ENCODE data around the gene PTPRB. TPM values are rescaled to one million over a fixed set of nuclear protein-coding genes. Genes with fewer than 3 reads are reported as not detected.

Gene PTPRB
- total and polyA plus RNA-seq, 2 of the 4 experiments (the other 2 are of a cell fraction) = 4.1 to 6.5 TPM

DNA sequence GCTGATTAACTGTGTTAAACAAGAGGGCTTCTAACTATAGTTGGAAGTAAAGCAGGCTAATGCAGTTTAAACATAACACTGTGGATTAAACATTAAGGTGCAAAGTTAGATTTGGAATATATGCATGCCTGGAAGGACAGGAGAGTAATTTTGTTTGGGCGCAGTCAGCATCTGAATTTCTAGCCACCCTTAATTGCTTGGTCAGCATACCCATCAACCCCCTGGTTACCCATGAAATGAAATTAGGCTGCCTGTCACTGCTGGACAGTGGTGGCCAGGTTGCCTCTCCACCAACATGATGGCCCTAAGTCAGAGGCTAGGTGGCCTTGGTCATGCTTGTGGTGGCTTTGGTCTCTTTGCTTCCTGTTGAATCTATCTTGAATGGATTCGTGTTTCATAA, 30.0 kb upstream of the PTPRB start:
- H2BK120ac ChIP-seq (ENCODE audit: low read depth, low read length) = no peak overlapping the region
- H4K20me1 ChIP-seq (ENCODE audit: insufficient read depth, low read length) = no peaks in the 10 kb centered on the region
- TF ChIP-seq RFX5 (IDR thresholded peaks at IDR 0.05; ENCODE audit: low read depth, low read length) = no peak
- no peak for TF ChIP-seq CEBPB (IDR thresholded peaks at IDR 0.05; ENCODE audit: low read depth, low read length)
- TF ChIP-seq, protein P1, sequence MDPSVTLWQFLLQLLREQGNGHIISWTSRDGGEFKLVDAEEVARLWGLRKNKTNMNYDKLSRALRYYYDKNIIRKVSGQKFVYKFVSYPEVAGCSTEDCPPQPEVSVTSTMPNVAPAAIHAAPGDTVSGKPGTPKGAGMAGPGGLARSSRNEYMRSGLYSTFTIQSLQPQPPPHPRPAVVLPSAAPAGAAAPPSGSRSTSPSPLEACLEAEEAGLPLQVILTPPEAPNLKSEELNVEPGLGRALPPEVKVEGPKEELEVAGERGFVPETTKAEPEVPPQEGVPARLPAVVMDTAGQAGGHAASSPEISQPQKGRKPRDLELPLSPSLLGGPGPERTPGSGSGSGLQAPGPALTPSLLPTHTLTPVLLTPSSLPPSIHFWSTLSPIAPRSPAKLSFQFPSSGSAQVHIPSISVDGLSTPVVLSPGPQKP (IDR thresholded peaks at IDR 0.05; ENCODE audit: borderline replicate concordance, low read depth, low read length) = no peak
- TF ChIP-seq RAD21 (IDR thresholded peaks at IDR 0.05; ENCODE audit: low read length) = no peak
- no peak for TF ChIP-seq RCOR1 (IDR thresholded peaks at IDR 0.05; ENCODE audit: insufficient replicate concordance, low read length)
- TF ChIP-seq MAFK (IDR thresholded peaks at IDR 0.05; ENCODE audit: low read depth, low read length) = no peak
- no peak for TF ChIP-seq FOS (IDR thresholded peaks at IDR 0.05; ENCODE audit: low read depth, low read length)
- peak overlapping the region; percentile 13 for H2AK9ac ChIP-seq (replicated peaks; ENCODE audit: low read depth, low read length, poor library complexity)
- 71% methylated on average over 1 of the region's 2 CpGs; no CpG with 5 or more reads in 1 of the 2 experiments for WGBS, 2 experiments (ENCODE audit: extremely low coverage in 2 of 2, insufficient read length in 1 of 2)
- H4K91ac ChIP-seq (ENCODE audit: insufficient read depth, low read depth, low read length) = no peak overlapping the region
- H3K36me3 ChIP-seq (ENCODE audit: control insufficient read depth, insufficient read depth, low read length) = no peaks in the 10 kb centered on the region
- no peak overlapping the region for H3K4me2 ChIP-seq (ENCODE audit: low read depth, low read length)
- POLR2A ChIA-PET (ENCODE audit: unreplicated experiment) = no interaction called here
- DNase-seq = no peak
- H3K4me1 ChIP-seq (ENCODE audit: control insufficient read depth, insufficient read depth, low read length) = no peaks in the 10 kb centered on the region
- no peak overlapping the region for H4K5ac ChIP-seq (ENCODE audit: low read depth, low read length)
- no peaks in the 10 kb centered on the region for H3K79me1 ChIP-seq (ENCODE audit: low read depth in 1 of 2, low read length in 2 of 2)
- no peak overlapping the region for H2BK5ac ChIP-seq (ENCODE audit: low read depth, low read length, poor library complexity, severe bottlenecking)
- H3K27me3 ChIP-seq (ENCODE audit: control insufficient read depth, insufficient read depth, low read length) = no peaks in the 10 kb centered on the region
- dilution Hi-C loops (cut with HindIII; ENCODE audit: low sequenced_read_pairs, unreplicated experiment) = no loop called here
- no peak overlapping the region for H2AFZ ChIP-seq (replicated peaks; ENCODE audit: low read length, poor library complexity)
- H2BK20ac ChIP-seq (ENCODE audit: low read depth, low read length) = no peak overlapping the region
- no peak overlapping the region for H3K9ac ChIP-seq (ENCODE audit: low read depth, low read length)
- no TSS peak for BruUV-seq (replicated peaks)
- no peak overlapping the region for H2BK15ac ChIP-seq (ENCODE audit: low read depth, low read length)
- no peak overlapping the region for H3K4me3 ChIP-seq (ENCODE audit: insufficient read depth, low read depth, low read length)
- H4K8ac ChIP-seq (ENCODE audit: low read depth in 2 of 2, low read length in 2 of 2) = no peak overlapping the region
- no peak overlapping the region for H3K27ac ChIP-seq (ENCODE audit: insufficient read depth, low read length)
- no peak overlapping the region for H3K14ac ChIP-seq (replicated peaks; ENCODE audit: low read depth, low read length)
- no peaks in the 10 kb centered on the region for H3K9me3 ChIP-seq (ENCODE audit: control insufficient read depth, insufficient read depth, low read length)
- no peak overlapping the region for H3K18ac ChIP-seq (ENCODE audit: low read depth, low read length)
- ATAC-seq (ENCODE audit: low read depth) = no peak
- no peak overlapping the region for H3K4ac ChIP-seq (ENCODE audit: low read depth, low read length)
- H3K56ac ChIP-seq (ENCODE audit: extremely low read depth, insufficient read depth, low read length) = no peak overlapping the region
- CTCF ChIA-PET = no interaction called here
- H2AK5ac ChIP-seq (ENCODE audit: low read depth, low read length) = no peak overlapping the region
- intact Hi-C loops (cut with micrococcal nuclease) = no loop called here
- in situ Hi-C loops (cut with MboI; ENCODE audit: low sequenced_read_pairs) = no loop called here
- no peak overlapping the region for H3K23ac ChIP-seq (ENCODE audit: low read depth, low read length)
- no peaks in the 10 kb centered on the region for H3K9me1 ChIP-seq (ENCODE audit: insufficient read depth, low read length)
